Hepatocyte (in vitro differentiated cells): ENCODE measurements around the gene PPP2R2B. TPM values are rescaled to one million over a fixed set of nuclear protein-coding genes. Genes with fewer than 3 reads are reported as not detected.
"Not testable (repeated sequence)": the region's sequence is repeated elsewhere in the genome, so short reads cannot be mapped to it uniquely, and the experiment has no call there.

ENCODE experiments used
- DNase-seq: peaks from one replicate; pipeline ENCODE4 v3.0.0-alpha.2; 2016; ENCODE audit warnings: low spot score
- H2AFZ ChIP-seq: fragments of 200-600 bp; sonication (generic); 2 replicates; pipeline ENCODE4 v1.6.0; 2016; ENCODE audit warnings: antibody characterized with exemption, mild to moderate bottlenecking
- H3K27ac ChIP-seq: fragments of 200-600 bp; sonication (generic); 2 replicates; pipeline ENCODE4 v1.5.1; 2016; ENCODE audit warnings: mild to moderate bottlenecking
- H3K27me3 ChIP-seq: fragments of 200-600 bp; sonication (generic); 2 replicates; pipeline ENCODE4 v1.6.1; 2016
- H3K36me3 ChIP-seq: fragments of 200-600 bp; sonication (generic); replicated peaks from 2 replicates; pipeline ENCODE4 v1.5.1; 2016; ENCODE audit warnings: low read depth; ENCODE audit not compliant: insufficient read depth
- H3K4me1 ChIP-seq: fragments of 200-600 bp; sonication (generic); 2 replicates; pipeline ENCODE4 v1.5.1; 2016; ENCODE audit warnings: mild to moderate bottlenecking, moderate library complexity; ENCODE audit not compliant: insufficient read depth
- H3K4me2 ChIP-seq: fragments of 200-600 bp; sonication (generic); 2 replicates; pipeline ENCODE4 v1.6.0; 2016
- H3K4me3 ChIP-seq: fragments of 200-600 bp; sonication (generic); 2 replicates; pipeline ENCODE4 v1.5.1; 2016; ENCODE audit warnings: mild to moderate bottlenecking
- H3K79me2 ChIP-seq: fragments of 200-600 bp; sonication (generic); 2 replicates; pipeline ENCODE4 v1.6.0; 2017; ENCODE audit warnings: mild to moderate bottlenecking
- H3K9me2 ChIP-seq: fragments of 200-600 bp; sonication (generic); replicated peaks from 2 replicates; pipeline ENCODE4 v1.6.0; 2017; ENCODE audit warnings: mild to moderate bottlenecking; ENCODE audit not compliant: insufficient read depth
- H3K9me3 ChIP-seq: fragments of 200-600 bp; sonication (generic); 2 replicates; pipeline ENCODE4 v1.5.1; 2016; ENCODE audit warnings: low read depth, mild to moderate bottlenecking
- H4K20me1 ChIP-seq: fragments of 200-600 bp; sonication (generic); 2 replicates; pipeline ENCODE4 v1.6.0; 2016; ENCODE audit warnings: mild to moderate bottlenecking; ENCODE audit not compliant: insufficient read depth, poor library complexity, severe bottlenecking
- EZH2 ChIP-seq: fragments of 200-600 bp; sonication (generic); IDR thresholded peaks from 2 replicates; pipeline ENCODE4 v1.6.1; 2016; ENCODE audit warnings: antibody characterized with exemption, mild to moderate bottlenecking, borderline replicate concordance
- EZH2phosphoT487 ChIP-seq: fragments of 200-600 bp; sonication (generic); IDR thresholded peaks from one replicate; pipeline ENCODE4 v1.6.1; 2018; ENCODE audit warnings: antibody characterized with exemption, mild to moderate bottlenecking, low read depth, moderate library complexity; ENCODE audit not compliant: unreplicated experiment, severe bottlenecking
- WGBS: methylation state at CpG from one replicate; pipeline ENCODE4 v1.1.6; 2016; ENCODE audit warnings: low lambda C conversion rate; ENCODE audit errors: missing lambda C conversion rate; 5-methylcytosine and 5-hydroxymethylcytosine counted together
- polyA plus RNA-seq: library from polyadenylated mRNA; unstranded; fragments of >200 nt; fragmentation: Nextera tagmentation; extraction: Ambion mirVana; gene quantifications from 2 replicates; pipeline ENCODE4 v1.2.1, GENCODE V29; 2016
- total RNA-seq: library from RNA; depleted of rRNA; stranded (reverse); fragments of >200 nt; gene quantifications from 2 replicates; pipeline ENCODE4 v1.2.3, GENCODE V29; 2014
- TF ChIP-seq, protein P1 (sequence below): fragments of 200-600 bp; sonication (generic); IDR thresholded peaks from 2 replicates; pipeline ENCODE4 v1.5.1; 2016; ENCODE audit warnings: antibody characterized with exemption, mild to moderate bottlenecking; ENCODE audit not compliant: poor library complexity

The PPP2R2B gene
- total and polyA plus RNA-seq, 2 experiments from 2014 or later: 2.3 to 3.2 TPM

DNA sequence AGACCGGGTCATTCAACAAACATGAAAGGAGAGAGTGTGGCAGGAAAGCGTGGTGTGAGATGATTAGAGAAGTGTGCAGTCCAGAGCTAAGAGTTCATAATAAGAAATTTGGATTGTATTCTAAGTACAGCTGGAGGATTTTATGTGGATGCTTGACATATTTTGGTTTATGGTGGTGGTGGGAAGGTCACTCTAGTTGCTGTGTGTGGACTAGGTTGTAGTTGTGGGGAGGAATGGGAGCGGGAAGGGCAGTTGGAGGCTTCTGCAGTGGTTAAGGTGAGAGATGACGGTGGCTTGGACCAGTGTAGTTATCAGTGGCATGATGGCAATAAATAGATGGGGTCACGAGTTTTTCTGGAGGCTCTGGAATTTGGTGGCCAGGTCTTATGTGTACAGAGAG is 316.8 kb downstream of the PPP2R2B start:
- 82% methylated on average over 5 of the region's 5 CpGs for WGBS

DNA sequence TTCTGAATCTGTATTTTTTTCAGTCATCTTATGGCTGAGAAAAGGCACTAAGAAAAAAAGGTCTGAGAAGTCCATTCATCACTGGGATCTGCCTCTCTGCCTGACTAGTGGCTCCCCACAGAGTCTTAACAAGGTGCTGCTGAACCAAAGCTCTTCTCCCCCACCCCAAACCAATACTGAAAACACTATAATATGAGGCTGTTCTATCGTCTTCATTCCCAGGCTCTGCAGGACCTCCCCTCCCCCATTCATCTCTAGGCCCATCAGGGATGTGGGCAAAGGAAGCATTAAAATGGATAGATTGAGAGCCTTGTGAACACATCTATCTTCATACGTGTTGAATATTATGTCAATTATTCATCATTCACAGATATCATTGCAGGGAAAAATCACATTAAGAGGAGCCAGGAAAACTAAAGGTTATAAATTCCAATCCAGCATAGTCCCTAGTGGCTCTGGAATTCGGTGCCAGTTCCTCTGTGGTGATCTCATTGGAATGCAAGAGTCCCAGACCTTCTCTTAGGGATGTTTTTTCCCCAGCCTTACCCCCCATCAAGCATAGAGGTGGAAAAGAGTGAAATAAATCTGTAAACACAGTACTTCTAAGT is 318.2 kb downstream of the PPP2R2B start:
- Histone ChIP-seq H3K79me2 (no peaks in the 10 kb centered on the region), H3K9me3 (no peaks in the 10 kb centered on the region), H3K4me3 (no peak overlapping the region), H3K9me2 (no peaks in the 10 kb centered on the region), H2AFZ (no peak overlapping the region), H3K4me2 (no peak overlapping the region), H3K27me3 (no peaks in the 10 kb centered on the region), H3K4me1 (no peaks in the 10 kb centered on the region), H3K36me3 (no peaks in the 10 kb centered on the region), H4K20me1 (no peaks in the 10 kb centered on the region), H3K27ac (no peak overlapping the region)
- WGBS: 45% methylated on average over 3 of the region's 3 CpGs
- TF ChIP-seq EZH2phosphoT487: no peak
- TF ChIP-seq, protein P1, sequence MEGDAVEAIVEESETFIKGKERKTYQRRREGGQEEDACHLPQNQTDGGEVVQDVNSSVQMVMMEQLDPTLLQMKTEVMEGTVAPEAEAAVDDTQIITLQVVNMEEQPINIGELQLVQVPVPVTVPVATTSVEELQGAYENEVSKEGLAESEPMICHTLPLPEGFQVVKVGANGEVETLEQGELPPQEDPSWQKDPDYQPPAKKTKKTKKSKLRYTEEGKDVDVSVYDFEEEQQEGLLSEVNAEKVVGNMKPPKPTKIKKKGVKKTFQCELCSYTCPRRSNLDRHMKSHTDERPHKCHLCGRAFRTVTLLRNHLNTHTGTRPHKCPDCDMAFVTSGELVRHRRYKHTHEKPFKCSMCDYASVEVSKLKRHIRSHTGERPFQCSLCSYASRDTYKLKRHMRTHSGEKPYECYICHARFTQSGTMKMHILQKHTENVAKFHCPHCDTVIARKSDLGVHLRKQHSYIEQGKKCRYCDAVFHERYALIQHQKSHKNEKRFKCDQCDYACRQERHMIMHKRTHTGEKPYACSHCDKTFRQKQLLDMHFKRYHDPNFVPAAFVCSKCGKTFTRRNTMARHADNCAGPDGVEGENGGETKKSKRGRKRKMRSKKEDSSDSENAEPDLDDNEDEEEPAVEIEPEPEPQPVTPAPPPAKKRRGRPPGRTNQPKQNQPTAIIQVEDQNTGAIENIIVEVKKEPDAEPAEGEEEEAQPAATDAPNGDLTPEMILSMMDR: no peak
- no peak for TF ChIP-seq EZH2
- no peak for DNase-seq

More for the DNA sequence above, 316.8 kb downstream of the PPP2R2B start:
- Histone ChIP-seq H3K9me2 (no peaks in the 10 kb centered on the region), H3K9me3 (no peaks in the 10 kb centered on the region), H3K79me2 (no peaks in the 10 kb centered on the region), H2AFZ (no peak overlapping the region), H3K36me3 (no peaks in the 10 kb centered on the region), H3K27me3 (no peaks in the 10 kb centered on the region), H4K20me1 (no peaks in the 10 kb centered on the region), H3K27ac (no peak overlapping the region), H3K4me3 (no peak overlapping the region), H3K4me2 (no peak overlapping the region), H3K4me1 (no peaks in the 10 kb centered on the region)
- TF ChIP-seq EZH2phosphoT487 (no peak), EZH2 (no peak)
- TF ChIP-seq, protein P1: no peak
- DNase-seq: no peak

GRCh38 chr5:146556884-146557283 is 321.7 kb downstream of the PPP2R2B start:
- H3K4me3 ChIP-seq, H3K27me3 ChIP-seq, H3K79me2 ChIP-seq, DNase-seq, H3K36me3 ChIP-seq, H3K9me2 ChIP-seq, H3K4me2 ChIP-seq, H3K9me3 ChIP-seq, H3K27ac ChIP-seq, H4K20me1 ChIP-seq, H2AFZ ChIP-seq, H3K4me1 ChIP-seq: not testable (repeated sequence)
- WGBS: 89% methylated on average over 3 of the region's 4 CpGs

- Histone ChIP-seq H3K27ac (no peak overlapping the region), H3K4me3 (no peak overlapping the region), H3K4me1 (no peaks in the 10 kb centered on the region), H3K79me2 (no peaks in the 10 kb centered on the region), H3K4me2 (no peak overlapping the region), H3K36me3 (no peaks in the 10 kb centered on the region), H3K9me3 (no peaks in the 10 kb centered on the region), H3K9me2 (no peaks in the 10 kb centered on the region), H3K27me3 (no peaks in the 10 kb centered on the region), H2AFZ (no peak overlapping the region), H4K20me1 (no peaks in the 10 kb centered on the region)
- 73% methylated on average over 3 of the region's 3 CpGs for WGBS
- no peak for DNase-seq
- TF ChIP-seq EZH2 (no peak), EZH2phosphoT487 (no peak)
- TF ChIP-seq, protein P1: no peak
Observed at GRCh38 chr5:146553446-146553845, 325.1 kb downstream of the PPP2R2B start.
